Activated CD8-positive, alpha-beta memory T cell treated with anti-CD3 and anti-CD28 coated beads for 48 hours (primary cell): Measurements from ENCODE around the gene CD2.
"Not testable (repeated sequence)": the region's sequence is repeated elsewhere in the genome, so short reads cannot be mapped to it uniquely, and the experiment has no call there.

Source experiments
- DNase-seq, 3 experiments: peaks; one replicate each; pipeline ENCODE4 v3.0.0-alpha.2; 2020; ENCODE audit warnings: low read depth in 2 of 3, low spot score in 2 of 3

The CD2 gene

DNA sequence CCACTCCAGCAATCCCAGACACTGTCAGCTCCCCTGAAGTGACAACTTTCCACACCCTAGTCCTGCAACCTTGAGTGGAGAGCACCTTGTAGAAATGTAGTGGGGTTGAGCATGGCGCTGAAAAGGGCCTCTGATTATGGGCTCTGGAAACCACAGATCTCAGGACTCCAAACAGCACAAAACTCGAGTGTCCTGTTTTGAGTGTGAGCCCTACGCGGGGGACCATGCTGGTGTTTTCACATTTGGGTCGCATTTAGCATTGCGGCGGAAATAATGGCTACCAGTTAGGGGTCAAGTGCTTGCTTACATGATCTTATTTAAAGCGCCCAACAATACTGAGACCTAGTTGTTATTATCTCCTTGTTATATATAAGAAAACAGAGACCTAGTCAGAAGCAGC, 1.9 kb downstream of the CD2 start:
- not testable (repeated sequence) for DNase-seq

DNA sequence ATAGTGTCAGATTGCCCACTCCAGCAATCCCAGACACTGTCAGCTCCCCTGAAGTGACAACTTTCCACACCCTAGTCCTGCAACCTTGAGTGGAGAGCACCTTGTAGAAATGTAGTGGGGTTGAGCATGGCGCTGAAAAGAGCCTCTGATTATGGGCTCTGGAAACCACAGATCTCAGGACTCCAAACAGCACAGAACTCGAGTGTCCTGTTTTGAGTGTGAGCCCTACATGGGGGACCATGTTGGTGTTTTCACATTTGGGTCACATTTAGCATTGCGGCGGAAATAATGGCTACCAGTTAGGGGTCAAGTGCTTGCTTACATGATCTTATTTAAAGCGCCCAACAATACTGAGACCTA, 4.2 kb downstream of the CD2 start:
- not testable (repeated sequence) for DNase-seq

DNA sequence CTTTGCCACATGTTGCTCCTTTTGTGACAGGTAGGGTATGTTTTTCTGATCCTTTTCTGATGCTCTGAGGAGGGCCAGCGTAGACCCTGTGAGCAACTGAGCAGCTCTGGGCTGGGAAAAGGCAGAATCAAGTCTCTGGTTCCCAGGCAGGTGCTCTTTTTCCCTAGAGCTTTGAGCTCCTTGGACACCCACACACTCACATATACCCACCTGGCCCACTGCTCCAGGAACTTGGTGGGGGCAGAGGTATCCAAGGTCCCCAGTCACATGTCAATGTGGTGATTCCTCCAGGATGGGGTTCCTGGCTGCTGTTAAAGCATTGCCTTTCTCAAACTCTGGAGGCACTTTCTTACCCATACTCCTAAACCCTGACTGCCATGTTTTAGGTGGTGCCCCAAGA, 5.4 kb downstream of the CD2 start:
- no peak for DNase-seq

DNA sequence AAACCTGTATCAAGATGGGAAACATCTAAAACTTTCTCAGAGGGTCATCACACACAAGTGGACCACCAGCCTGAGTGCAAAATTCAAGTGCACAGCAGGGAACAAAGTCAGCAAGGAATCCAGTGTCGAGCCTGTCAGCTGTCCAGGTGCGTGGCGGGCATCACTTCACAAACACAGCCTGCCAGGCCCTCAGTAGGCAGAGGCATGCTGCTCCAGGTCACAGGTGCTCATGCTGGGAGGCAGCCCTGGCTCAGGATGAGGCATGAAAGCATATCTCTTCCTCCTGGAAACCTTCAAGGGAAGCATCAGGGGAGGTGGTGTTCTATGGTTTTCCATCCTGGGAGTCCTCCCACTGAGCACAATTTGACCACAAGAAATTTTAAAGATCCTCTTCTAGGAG, 6.3 kb downstream of the CD2 start:
- no peak for DNase-seq

DNA sequence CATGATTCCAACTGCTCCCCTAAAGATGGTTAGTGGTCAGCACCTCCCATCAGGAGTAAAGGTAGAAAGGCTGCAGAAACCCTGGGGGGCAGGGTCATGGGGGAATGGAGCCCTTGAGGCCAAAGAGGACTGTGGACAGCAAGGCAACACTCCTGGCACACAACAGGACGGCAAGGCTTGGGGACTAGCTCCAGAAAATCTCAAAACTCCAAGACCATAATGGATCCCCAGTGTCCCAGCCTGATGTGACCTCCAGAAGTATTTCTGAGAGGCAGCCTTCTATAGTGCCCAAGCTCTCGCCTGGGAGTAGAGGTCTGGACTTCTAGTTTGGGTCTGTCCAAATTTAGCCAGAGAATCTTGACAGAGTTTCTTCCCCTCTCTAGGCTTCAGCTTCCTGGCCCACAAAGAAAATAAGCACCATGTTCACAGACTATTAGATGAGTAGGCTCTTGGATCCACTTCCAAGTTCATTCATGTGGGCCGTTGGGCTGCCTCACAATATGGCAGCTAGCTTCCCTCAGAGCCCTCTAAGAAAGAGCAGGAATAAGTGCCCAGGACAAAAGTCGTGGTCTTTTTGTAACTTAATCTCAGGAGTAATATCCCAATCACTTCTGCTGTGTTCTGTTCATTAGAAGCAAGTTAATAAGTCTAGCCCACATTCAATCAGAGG, 6.9 kb downstream of the CD2 start:
- DNase-seq = no peak

DNA sequence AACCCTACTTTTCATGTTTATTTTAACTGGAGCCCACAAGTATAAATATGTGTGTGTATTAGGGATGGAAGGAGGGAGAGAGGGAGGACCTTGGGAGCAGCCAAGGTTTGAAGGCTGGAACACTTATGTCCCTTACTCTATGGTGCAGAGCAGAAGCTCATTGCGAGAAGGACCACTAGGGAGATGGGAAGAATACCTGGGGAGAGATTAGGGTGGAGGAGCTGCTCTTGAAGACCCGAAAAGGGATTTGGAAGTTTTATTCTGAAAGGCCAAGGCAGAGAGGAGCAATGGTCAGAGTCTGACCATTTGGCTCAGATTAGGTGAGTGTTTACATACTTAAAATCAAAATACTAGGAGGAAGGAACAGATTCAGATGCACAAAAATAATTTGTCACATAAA, 8.1 kb downstream of the CD2 start:
- no peak for DNase-seq

DNA sequence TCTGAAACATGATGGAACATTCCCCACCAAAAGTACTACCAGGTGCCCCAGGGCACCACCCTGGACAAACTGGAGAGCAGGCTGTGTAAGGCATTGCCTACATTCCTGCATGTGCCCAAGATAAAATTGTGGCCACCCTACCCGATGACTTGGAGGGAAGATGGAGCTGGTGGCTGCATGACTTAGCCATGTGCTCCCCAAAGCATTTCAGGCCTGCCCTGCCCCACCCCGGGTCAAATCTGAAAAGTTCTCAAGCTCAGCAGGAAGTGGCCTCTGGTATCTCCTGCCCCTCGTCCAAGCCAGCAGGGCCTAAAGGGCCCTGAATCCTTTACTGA, 8.5 kb downstream of the CD2 start:
- DNase-seq = no peak

DNA sequence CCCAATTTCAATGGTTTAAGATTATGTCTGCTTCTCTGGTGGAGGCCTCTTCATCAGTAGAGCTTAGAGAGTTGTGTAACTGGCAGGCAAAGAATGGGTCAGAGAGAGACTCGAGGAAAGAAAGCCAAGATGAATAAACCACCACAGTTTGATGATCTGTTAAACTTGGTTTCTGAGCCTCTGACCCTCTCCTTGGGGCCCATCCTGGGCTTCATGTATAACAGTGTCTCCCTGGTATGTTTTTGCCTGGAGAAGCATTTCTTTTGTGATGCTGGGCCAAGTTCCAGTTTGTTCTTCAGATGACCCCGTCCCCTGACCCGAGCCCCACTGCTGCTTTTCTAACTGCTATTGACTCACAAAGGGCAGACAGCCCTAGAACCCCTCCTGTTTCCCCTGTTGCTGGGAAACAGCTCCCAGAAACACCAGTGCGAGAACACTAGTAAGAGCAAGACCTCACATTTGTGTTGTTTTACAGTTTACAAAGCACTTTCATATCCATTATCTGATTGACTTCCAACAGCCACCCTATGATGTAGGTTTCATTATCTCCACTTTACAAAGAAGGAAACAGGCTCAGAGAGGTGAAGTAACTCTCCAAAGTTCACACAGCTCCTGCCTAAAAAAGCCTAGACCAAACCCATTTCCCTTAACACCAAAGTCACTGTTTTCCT, 9.0 kb downstream of the CD2 start:
- no peak for DNase-seq

DNA sequence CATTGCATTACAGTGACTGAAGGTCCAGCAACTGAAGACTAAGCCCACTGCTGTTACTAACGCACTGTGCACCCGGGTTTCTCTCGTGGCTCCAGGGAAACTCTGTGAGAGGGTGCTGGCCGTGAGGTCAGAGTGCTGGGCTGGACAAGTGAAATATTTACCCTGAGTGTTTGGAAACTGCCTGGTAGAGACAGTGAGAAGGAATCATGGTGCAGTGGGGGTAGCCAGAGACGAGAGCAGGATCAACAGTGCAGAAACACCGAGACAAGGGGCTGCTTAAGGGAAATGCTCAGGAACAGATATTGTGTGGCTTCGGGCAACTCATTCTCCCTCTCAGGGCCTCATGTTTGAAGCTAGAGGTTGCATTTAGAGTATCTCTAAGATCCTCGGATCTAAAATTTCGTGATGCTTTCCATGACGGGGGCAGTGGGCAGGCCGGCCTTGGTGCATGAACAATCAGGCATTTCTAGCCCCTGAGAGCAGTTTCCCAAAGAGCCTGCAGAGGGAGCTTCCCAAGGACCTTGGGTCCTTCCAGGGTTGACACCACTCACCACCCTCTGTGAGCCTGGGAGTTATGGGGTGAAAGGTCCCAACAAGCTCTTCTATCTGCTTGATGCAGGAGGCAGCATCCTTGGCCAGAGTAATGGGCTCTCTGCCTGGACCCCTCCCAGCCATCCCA, 9.7 kb downstream of the CD2 start:
- peak in 1 of 3 experiments; percentile 48 for DNase-seq

DNA sequence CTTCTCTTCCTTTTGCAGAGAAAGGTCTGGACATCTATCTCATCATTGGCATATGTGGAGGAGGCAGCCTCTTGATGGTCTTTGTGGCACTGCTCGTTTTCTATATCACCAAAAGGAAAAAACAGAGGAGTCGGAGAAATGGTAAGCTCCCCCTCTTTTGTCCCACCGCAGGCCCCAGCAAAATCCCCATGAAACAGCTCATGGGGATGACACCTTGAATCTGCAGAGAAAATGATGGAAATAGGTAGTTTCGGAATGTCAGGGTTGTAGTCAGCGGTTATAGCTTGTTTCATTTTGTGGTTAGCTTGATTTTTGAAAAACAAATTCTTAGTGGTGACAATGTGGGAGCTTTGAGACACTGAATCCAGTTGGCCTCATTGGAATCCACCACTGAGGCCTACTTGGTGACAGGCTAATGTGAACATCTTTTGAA, 10.3 kb downstream of the CD2 start:
- no peak for DNase-seq

DNA sequence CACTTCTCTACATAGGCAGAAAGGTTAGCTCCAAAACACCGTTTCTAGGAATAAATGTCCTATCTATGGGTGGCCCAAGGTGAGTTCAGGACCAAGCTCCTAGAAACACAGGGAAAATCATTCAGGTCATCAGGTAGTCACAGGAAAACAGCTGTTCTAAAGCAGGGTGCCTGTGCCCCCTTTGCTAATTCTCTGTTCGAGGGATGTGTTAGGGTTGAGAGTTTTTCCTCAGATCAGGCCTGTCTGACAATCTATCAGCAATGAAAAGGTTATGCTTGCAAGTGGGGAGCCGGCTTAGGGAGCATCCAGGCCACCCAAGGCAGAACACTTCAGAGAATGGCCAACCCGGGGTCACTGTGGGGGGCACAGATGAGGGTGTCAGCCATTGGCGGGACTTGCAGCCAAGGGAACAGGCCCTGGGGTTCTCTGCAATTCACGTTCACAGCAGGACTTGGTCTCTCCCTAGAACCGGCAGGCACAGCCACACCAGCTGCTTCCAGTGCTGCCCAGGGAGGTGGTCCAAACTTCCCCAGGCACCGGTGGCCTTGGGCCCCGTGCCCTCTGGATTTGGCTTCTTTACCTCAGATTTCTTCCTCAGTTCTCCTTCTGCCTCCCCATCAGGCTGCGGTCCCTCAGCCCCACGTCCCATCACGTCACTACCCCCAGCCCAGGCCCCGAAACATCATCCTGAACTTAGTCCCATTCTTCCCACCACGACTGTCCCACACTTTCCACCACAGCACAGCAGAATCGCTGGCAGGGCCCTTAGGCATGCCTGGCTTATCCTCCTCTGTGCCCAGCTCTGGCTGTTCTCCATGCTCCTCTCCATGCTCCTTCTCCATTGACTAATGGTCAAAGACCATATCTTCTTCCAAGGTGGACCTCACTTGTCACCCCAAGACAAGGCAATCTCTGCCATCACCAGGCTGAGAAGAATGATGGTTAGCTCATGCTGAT, 11.0 kb downstream of the CD2 start:
- no peak for DNase-seq

DNA sequence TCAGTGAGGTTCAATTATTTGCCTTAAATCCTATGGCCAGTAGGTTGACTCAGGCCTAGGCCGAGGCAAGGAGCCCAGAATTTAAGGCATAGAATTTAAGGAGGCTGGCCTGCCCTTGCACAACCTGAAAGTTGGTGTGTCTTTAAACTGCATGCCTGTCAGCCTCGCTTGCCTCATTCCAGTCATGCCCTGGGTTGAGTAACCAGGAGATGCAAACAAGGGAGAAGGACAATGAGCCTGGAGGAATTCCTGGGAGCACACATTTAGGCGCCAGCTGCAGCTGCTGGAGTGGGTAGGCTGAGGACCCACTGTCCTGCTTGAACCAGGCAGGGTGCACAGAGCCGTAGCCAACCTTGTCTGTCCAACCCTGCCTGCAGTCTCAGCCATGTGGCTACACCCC, 11.7 kb downstream of the CD2 start:
- no peak for DNase-seq

DNA sequence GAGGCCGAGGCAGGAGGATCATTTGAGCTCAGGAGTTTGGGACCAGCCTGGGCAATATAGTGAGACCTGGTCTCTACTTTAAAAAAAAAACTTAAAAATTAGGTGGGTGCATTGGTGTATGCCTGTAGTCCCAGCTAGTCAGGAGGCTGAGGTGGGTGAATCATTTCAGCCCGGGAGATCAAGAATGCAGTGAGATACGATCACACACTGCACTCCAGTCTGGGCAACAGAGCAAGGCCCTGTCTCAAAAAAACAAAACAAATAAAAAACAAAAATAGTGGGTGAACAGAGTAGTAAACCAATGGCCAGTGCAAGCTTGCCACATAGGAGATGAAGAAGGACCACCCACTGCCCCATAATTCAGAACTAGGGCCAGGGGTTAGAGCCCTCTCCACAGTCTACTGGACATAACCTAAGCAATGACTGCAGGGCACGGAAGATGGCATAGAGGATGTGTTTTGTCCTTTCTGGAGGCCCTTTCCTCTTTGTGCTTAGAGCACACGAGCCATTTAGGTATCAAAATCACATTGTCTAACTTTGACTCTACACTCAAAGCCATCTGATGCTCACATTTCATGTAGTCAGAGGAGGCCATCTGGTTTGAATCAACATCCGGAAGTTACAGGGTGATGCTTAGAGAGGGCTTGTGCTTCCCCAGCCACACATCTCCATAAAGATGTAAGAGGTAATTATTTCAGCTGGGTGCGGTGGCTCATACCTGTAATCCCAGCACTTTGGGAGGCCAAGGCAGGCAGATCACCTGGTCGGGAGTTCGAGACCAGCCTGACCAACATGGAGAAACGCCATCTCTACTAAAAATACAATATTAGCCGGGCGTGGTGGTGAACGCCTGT, 12.6 kb downstream of the CD2 start:
- DNase-seq = no peak

DNA sequence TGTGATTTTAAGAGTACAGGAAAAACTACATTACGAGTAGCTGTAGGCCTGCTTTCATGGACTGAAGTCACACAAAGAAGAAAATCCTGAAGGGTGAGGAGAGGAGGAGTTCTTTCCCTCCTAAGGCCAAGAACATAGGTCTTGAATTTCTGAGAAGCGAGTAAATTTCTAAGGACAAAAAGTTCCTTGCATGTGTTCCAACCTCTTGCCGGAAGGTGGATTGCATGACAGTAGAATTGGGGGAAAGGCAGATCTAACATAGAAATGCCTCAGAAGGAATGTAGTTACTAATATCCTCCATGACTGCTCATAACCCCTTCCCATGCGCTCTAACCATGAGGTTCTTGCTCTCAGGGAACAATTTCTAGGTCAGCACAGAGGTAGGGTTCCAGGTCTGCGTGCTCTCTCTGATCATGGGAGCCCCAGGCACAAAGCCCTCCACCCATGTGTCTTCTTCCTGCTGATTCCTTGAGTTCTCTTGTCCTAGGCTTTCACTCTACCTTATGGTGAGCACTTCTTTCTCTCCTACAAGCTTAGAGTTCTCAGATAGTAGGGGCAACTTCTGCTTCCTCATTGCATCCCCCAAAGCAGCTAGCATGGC, 13.7 kb downstream of the CD2 start:
- no peak for DNase-seq

DNA sequence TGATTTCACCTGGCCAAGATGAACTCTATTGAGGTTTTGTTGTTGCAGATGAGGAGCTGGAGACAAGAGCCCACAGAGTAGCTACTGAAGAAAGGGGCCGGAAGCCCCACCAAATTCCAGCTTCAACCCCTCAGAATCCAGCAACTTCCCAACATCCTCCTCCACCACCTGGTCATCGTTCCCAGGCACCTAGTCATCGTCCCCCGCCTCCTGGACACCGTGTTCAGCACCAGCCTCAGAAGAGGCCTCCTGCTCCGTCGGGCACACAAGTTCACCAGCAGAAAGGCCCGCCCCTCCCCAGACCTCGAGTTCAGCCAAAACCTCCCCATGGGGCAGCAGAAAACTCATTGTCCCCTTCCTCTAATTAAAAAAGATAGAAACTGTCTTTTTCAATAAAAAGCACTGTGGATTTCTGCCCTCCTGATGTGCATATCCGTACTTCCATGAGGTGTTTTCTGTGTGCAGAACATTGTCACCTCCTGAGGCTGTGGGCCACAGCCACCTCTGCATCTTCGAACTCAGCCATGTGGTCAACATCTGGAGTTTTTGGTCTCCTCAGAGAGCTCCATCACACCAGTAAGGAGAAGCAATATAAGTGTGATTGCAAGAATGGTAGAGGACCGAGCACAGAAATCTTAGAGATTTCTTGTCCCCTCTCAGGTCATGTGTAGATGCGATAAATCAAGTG, 14.3 kb downstream of the CD2 start:
- DNase-seq = no peak

DNA sequence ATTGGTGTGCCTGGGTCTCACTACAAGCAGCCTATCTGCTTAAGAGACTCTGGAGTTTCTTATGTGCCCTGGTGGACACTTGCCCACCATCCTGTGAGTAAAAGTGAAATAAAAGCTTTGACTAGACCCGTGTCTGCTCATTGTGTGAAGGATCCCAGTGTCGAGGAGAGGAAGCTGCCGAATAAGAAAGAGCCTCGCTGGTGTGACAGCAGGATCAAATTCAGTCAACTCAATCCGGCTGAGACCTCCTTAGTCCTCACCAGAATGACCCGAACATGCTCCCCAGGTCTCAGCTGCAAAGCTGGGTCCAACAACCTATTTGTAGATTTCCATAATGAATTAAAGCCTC, 14.8 kb downstream of the CD2 start:
- no peak for DNase-seq

DNA sequence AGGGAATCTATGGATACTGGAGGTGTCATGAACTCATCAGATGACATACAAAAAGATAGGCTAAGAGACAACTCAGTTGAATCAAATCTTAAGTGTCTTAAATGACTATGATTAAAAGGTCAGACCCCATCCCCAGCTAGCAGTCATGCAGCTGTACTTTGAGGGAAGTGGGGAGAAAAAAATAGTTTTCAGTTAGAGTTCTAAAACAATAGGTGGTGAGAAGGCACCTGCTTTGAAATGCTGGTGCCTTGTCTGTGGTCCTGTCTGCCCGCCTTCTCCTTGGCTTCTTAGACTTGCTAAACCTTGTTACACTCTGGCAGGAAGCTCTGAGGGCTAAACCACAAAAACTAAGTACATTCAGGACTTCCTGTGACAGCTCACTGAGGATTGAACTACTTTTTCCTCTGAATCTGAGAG, 15.3 kb downstream of the CD2 start:
- DNase-seq = no peak

DNA sequence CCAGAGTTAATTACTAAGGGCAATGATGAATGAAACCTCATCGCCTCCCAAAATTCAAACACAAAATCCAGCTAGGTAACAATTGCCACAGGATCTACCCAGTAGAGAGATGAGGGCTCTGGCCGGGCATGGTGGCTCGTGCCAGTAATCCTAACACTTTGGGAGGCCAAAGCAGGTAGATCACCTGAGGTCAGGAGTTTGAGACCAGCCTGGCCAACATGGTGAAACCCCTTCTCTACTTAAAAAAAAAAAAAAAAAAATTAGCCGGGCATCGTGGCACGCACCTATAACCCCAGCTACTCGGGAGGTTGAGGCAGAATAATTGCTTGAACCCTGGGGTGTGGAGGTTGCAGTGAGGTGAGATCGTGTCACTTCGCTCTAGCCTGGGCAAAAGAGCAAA, 15.8 kb downstream of the CD2 start:
- no peak for DNase-seq

DNA sequence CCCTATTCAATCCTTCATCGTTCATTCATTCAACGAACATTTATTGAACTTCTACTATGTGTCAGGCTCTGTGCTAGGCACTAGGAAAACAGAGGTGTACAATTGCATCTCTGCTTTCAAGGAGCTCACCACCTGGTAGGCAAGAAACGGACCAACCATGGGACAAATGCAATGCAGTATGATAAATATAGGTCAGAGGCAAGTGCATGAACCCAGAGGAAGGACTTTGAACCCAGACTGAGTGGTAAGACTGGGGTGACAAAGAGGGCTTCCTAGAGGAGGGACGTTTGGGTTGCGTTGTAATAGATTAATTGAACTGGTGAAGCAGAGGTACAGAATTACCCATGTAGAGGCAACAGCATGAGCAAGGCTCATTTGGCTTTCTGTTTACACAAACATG, 16.4 kb downstream of the CD2 start:
- no peak for DNase-seq
